ENCODE results near the gene MRTFA. TPM values are rescaled to one million over a fixed set of nuclear protein-coding genes. Genes with fewer than 3 reads are reported as not detected.

MRTFA gene
- total RNA-seq, 1 donor from 2014 or later: 11.3 TPM

DNA sequence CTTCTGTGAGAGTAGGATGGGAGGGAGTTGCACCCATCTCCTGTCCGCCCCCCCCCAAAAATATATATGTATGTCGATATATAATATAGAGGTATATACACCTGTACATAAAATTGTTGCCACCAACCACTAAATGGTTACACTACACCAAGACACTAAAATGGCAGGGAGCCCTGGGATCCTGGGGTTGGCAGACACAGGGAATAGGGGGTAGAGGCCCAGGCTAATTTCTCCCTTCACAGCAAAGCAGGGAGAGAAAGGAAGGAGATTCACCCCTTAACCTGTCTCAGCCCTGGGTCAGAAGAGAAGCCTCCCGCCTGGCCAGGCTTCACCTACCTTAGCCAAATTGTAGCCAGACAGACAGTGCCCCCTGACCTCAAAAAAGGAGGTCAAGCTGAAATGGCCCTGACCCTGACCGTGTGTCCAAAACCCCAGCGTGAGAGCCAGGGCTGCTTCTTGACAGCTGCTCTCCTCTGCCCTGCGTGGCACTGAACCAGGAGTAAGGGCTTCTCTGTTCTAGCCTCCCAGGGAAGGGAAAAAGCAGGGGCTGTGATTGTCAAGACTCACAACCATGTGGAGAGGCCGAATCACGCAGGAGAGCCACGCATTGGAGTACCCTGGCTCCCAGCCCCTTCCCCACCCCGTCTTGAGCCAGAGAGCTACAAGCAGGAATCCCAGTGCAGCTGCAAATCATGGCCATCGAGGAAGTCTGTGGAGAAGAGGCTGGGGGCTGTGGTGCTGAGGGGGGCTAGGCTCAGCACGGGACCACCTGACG is 225.6 kb downstream of the MRTFA start:
- Mint-ChIP-seq H3K36me3 (peaks cover 14% of the 10 kb centered on the region), H3K4me1 (no peaks in the 10 kb centered on the region), H3K9me3 (no peaks in the 10 kb centered on the region), H3K27ac (no peak overlapping the region), H3K27me3 (ENCODE audit: insufficient read depth, low read depth) (peaks cover 3% of the 10 kb centered on the region), H3K4me3 (no peak overlapping the region)
- no peak for DNase-seq (ENCODE audit: low spot score)
- Histone ChIP-seq H3K4me1 (no peaks in the 10 kb centered on the region), H2AFZ (replicated peaks) (no peak overlapping the region), H3K9ac (no peak overlapping the region), H3K79me2 (ENCODE audit: low read depth) (no peaks in the 10 kb centered on the region), H3K27me3 (no peaks in the 10 kb centered on the region), H3K4me2 (no peak overlapping the region), H3F3A (ENCODE audit: low read depth) (peaks cover 5% of the 10 kb centered on the region), H3K36me3 (no peaks in the 10 kb centered on the region), H4K20me1 (ENCODE audit: low read depth) (no peaks in the 10 kb centered on the region), H3K9me3 (ENCODE audit: low read depth) (no peaks in the 10 kb centered on the region), H3K27ac (no peak overlapping the region), H3K4me3 (no peak overlapping the region)
- TF ChIP-seq EZH2 (IDR thresholded peaks at IDR 0.05) (no peak), EZH2phosphoT487 (IDR thresholded peaks at IDR 0.05) (no peak), CTCF (IDR thresholded peaks at IDR 0.05) (no peak)

DNA sequence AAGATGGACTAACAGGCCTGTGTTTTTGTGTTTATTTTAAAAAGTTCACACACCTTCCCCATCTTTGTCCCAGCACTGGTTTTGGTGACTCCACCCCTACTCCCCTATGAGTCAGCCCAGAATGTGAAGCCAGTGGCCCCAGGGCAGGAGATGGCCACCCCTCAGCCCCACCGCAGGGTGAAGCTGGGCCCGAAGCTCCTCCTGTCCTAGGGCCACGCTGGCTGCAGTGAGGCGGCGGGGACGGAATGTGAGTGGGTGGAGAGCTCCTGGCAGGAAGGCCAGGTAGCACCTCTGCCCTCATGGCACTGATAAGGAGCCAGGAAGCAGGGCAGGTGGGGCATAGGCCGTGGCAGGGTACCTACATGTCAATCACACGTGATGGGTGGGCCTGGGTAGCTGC is 226.2 kb downstream of the MRTFA start:
- Histone ChIP-seq H3K4me2 (no peak overlapping the region), H3K4me3 (no peak overlapping the region), H3K27me3 (no peaks in the 10 kb centered on the region), H2AFZ (replicated peaks) (no peak overlapping the region), H3K79me2 (ENCODE audit: low read depth) (no peaks in the 10 kb centered on the region), H3K4me1 (no peaks in the 10 kb centered on the region), H3K36me3 (no peaks in the 10 kb centered on the region), H3K9ac (no peak overlapping the region), H3K9me3 (ENCODE audit: low read depth) (no peaks in the 10 kb centered on the region), H4K20me1 (ENCODE audit: low read depth) (no peaks in the 10 kb centered on the region), H3K27ac (no peak overlapping the region), H3F3A (ENCODE audit: low read depth) (peaks cover 5% of the 10 kb centered on the region)
- Mint-ChIP-seq H3K27ac (no peak overlapping the region), H3K4me1 (no peaks in the 10 kb centered on the region), H3K36me3 (peaks cover 10% of the 10 kb centered on the region), H3K4me3 (no peak overlapping the region), H3K9me3 (no peaks in the 10 kb centered on the region), H3K27me3 (ENCODE audit: insufficient read depth, low read depth) (peaks cover 5% of the 10 kb centered on the region)
- TF ChIP-seq CTCF (IDR thresholded peaks at IDR 0.05) (no peak), EZH2 (IDR thresholded peaks at IDR 0.05) (no peak), EZH2phosphoT487 (IDR thresholded peaks at IDR 0.05) (no peak)
- DNase-seq (ENCODE audit: low spot score): no peak

GRCh38 chr22:40409613-40410113 is 226.9 kb downstream of the MRTFA start:
- Histone ChIP-seq H3K36me3 (no peaks in the 10 kb centered on the region), H3K79me2 (ENCODE audit: low read depth) (no peaks in the 10 kb centered on the region), H3K9ac (no peak overlapping the region), H3K27ac (no peak overlapping the region), H3K4me3 (no peak overlapping the region), H3K27me3 (no peaks in the 10 kb centered on the region), H3K9me3 (ENCODE audit: low read depth) (no peaks in the 10 kb centered on the region), H3K4me1 (no peaks in the 10 kb centered on the region), H4K20me1 (ENCODE audit: low read depth) (no peaks in the 10 kb centered on the region), H3F3A (ENCODE audit: low read depth) (peaks cover 5% of the 10 kb centered on the region), H3K4me2 (no peak overlapping the region), H2AFZ (replicated peaks) (no peak overlapping the region)
- no peak overlapping the region for H3K4me3 Mint-ChIP-seq
- no peaks in the 10 kb centered on the region for H3K9me3 Mint-ChIP-seq
- no peak overlapping the region for H3K27ac Mint-ChIP-seq
- DNase-seq (ENCODE audit: low spot score): no peak
- peaks cover 10% of the 10 kb centered on the region for H3K36me3 Mint-ChIP-seq
- no peaks in the 10 kb centered on the region for H3K4me1 Mint-ChIP-seq
- peaks cover 5% of the 10 kb centered on the region for H3K27me3 Mint-ChIP-seq (ENCODE audit: insufficient read depth, low read depth)
- no peak for TF ChIP-seq EZH2 (IDR thresholded peaks at IDR 0.05)
- no peak for TF ChIP-seq CTCF (IDR thresholded peaks at IDR 0.05)
- no peak for TF ChIP-seq EZH2phosphoT487 (IDR thresholded peaks at IDR 0.05)
